ENCODE measurements around the gene RNF169.

GRCh38 chr11:74826901-74827300, 78.3 kb downstream of the RNF169 start:
- TF ChIP-seq CTCF (IDR thresholded peaks at IDR 0.05; ENCODE audit: borderline replicate concordance, extremely low read depth, low read length, poor library complexity, severe bottlenecking) (no peak), EZH2 (IDR thresholded peaks at IDR 0.05; ENCODE audit: borderline replicate concordance, low read depth, low read length, severe bottlenecking) (no peak)

Measured in DND-41 (cell line).